Right ventricle myocardium inferior (tissue), 1 donor: ENCODE data around the gene NRBP1. TPM values are rescaled to one million over a fixed set of nuclear protein-coding genes. Genes with fewer than 3 reads are reported as not detected.
A peak's percentile ranks its signal among the peaks of the same experiment; 100 is the strongest.
"Not testable (repeated sequence)": the region's sequence is repeated elsewhere in the genome, so short reads cannot be mapped to it uniquely, and the experiment has no call there.

Experiments used
- ATAC-seq: fragments of 200-7000 bp; cut with Tn5 transposase; one replicate; pipeline ENCODE4 v1.9.1; 2020; ENCODE audit warnings: mild to moderate bottlenecking, moderate library complexity
- DNase-seq: peaks from one replicate; pipeline ENCODE4 v3.0.0; 2021; ENCODE audit errors: missing footprints
- intact Hi-C: fragments of 100-400 bp; cut with DNase I; formaldehyde crosslinking; loops from one replicate; pipeline ENCODE4 v1.11.0; 2022
- total RNA-seq: library from RNA; stranded (reverse); fragmentation: NEBNext Ultra II Directional; extraction: Animal tissue kit (Norgen Biotek cat#: 25700); gene quantifications from one replicate; pipeline ENCODE4 v1.2.1, GENCODE V29; 2021
- donor health status: DM: no; HTN: yes; CAD: no; lungs with severe emphysema.

The NRBP1 gene
- total RNA-seq, 1 donor from 2014 or later: 58.4 TPM

- ATAC-seq (no peak), DNase-seq (no peak)
- intact Hi-C loops: no loop called here
These were observed 15.8 kb upstream of the NRBP1 start for GRCh38 chr2:27412419-27413152.

GRCh38 chr2:27416151-27416550 is 12.3 kb upstream of the NRBP1 start:
- ATAC-seq (no peak), DNase-seq (no peak)
- intact Hi-C loops: no loop called here

- intact Hi-C loops: no loop called here
- ATAC-seq (no peak), DNase-seq (no peak)
These were observed 7.4 kb upstream of the NRBP1 start for GRCh38 chr2:27420996-27421395.

GRCh38 chr2:27421660-27422250 is 6.7 kb upstream of the NRBP1 start:
- ATAC-seq: no peak
- no peak for DNase-seq
- intact Hi-C loops: no loop called here

GRCh38 chr2:27422958-27423357 is 5.5 kb upstream of the NRBP1 start:
- no peak for ATAC-seq
- DNase-seq: no peak
- intact Hi-C loops: no loop called here

GRCh38 chr2:27425039-27425438 is 3.4 kb upstream of the NRBP1 start:
- intact Hi-C loops: loop anchor here (5.0 kb wide), 2 partner anchors 53 to 62 kb away; partner anchors contain the start of genes EIF2B4, IFT172 and SNX17
- not testable (repeated sequence) for DNase-seq, ATAC-seq

- DNase-seq (no peak), ATAC-seq (no peak)
- intact Hi-C loops: loop anchor here (2.0 to 5.0 kb wide), 3 partner anchors 19 to 59 kb away; partner anchors contain the start of genes EIF2B4, IFT172, PPM1G and SNX17
These were observed 593 bp upstream of the NRBP1 start for GRCh38 chr2:27427863-27428212.

- peak; percentile 91 for ATAC-seq
- DNase-seq: peak; percentile 94
- intact Hi-C loops: loop anchor here (2.0 to 5.0 kb wide), 3 partner anchors 20 to 58 kb away; partner anchors contain the start of genes EIF2B4, IFT172, PPM1G and SNX17
These were observed 629 bp downstream of the NRBP1 start for GRCh38 chr2:27428978-27429541.

- ATAC-seq: no peak
- no peak for DNase-seq
- intact Hi-C loops: no loop called here
These were observed 3.0 kb downstream of the NRBP1 start for GRCh38 chr2:27431395-27431794.

GRCh38 chr2:27435628-27436027 is 7.2 kb downstream of the NRBP1 start:
- ATAC-seq (no peak), DNase-seq (no peak)
- intact Hi-C loops: no loop called here

GRCh38 chr2:27441226-27441926 is 12.9 kb downstream of the NRBP1 start:
- ATAC-seq (peak; percentile 26), DNase-seq (no peak)
- intact Hi-C loops: no loop called here

GRCh38 chr2:27441958-27442919 is 13.8 kb downstream of the NRBP1 start, which contains the start of gene KRTCAP3:
Gene KRTCAP3, plus strand, starts transcription at chr2:27442381. Its CDS starts 32 bp downstream, at chr2:27442413.
- DNase-seq: no peak
- peak; percentile 53 for ATAC-seq
- intact Hi-C loops: no loop called here

GRCh38 chr2:27442920-27443282 is 14.5 kb downstream of the NRBP1 start:
- no peak for DNase-seq
- peak; percentile 21 for ATAC-seq
- intact Hi-C loops: no loop called here

GRCh38 chr2:27445155-27445554 is 16.7 kb downstream of the NRBP1 start:
- intact Hi-C loops: no loop called here
- no peak for DNase-seq
- ATAC-seq: no peak

GRCh38 chr2:27445615-27446014 is 17.2 kb downstream of the NRBP1 start:
- DNase-seq (no peak), ATAC-seq (no peak)
- intact Hi-C loops: no loop called here

GRCh38 chr2:27446057-27446456 is 17.6 kb downstream of the NRBP1 start:
- DNase-seq (no peak), ATAC-seq (no peak)
- intact Hi-C loops: no loop called here

GRCh38 chr2:27448381-27448780 is 19.9 kb downstream of the NRBP1 start:
- DNase-seq: no peak
- no peak for ATAC-seq
- intact Hi-C loops: no loop called here

- ATAC-seq (no peak), DNase-seq (no peak)
- intact Hi-C loops: no loop called here
These were observed 22.7 kb downstream of the NRBP1 start for GRCh38 chr2:27451095-27451494.
